IMR-90 (cell line): ENCODE measurements around the gene PCNX4. TPM values are rescaled to one million over a fixed set of nuclear protein-coding genes. Genes with fewer than 3 reads are reported as not detected.

Experiments
- ATAC-seq: fragments of 200-7000 bp; cut with Tn5 transposase; 2 replicates; pipeline ENCODE4 v1.9.1; 2020; ENCODE audit warnings: low read depth, mild to moderate bottlenecking, moderate library complexity
- BruUV-seq: library from RNA; stranded (reverse); fragments of 400-500 nt; replicated peaks from 2 replicates; lab custom pipeline; 2021; lab: Mats Ljungman, UMichigan
- CTCF ChIA-PET: fragments of 300-600 bp; formaldehyde crosslinking; extraction: SDS; loops from one replicate; lab custom pipeline; 2021; ENCODE audit warnings: antibody characterized with exemption; lab: Yijun Ruan, JAX
- POLR2A ChIA-PET: fragments of 300-600 bp; sonication (Branson Sonifier 250); formaldehyde crosslinking; loops from one replicate; lab custom pipeline; 2022; ENCODE audit warnings: antibody characterized with exemption; ENCODE audit not compliant: unreplicated experiment; lab: Charles Lee
- DNase-seq: peaks from one replicate; pipeline ENCODE4 v3.0.0; 2013
- H2AFZ ChIP-seq: replicated peaks from 2 replicates; pipeline ENCODE3; 2013; ENCODE audit warnings: low read length, mild to moderate bottlenecking; ENCODE audit not compliant: poor library complexity
- H2AK5ac ChIP-seq: 2 replicates; pipeline ENCODE4 v1.6.1; 2013; ENCODE audit warnings: low read depth, low read length, inconsistent platforms
- H2AK9ac ChIP-seq: replicated peaks from 2 replicates; pipeline ENCODE3; 2013; ENCODE audit warnings: mild to moderate bottlenecking, low read depth, low read length, moderate library complexity; ENCODE audit not compliant: poor library complexity
- H2BK120ac ChIP-seq: 2 replicates; pipeline ENCODE4 v1.6.1; 2013; ENCODE audit warnings: low read depth, low read length, inconsistent platforms
- H2BK15ac ChIP-seq: 3 replicates; pipeline ENCODE4 v1.6.1; 2013; ENCODE audit warnings: low read depth, low read length, inconsistent platforms
- H2BK20ac ChIP-seq: 2 replicates; pipeline ENCODE4 v1.6.1; 2013; ENCODE audit warnings: low read depth, mild to moderate bottlenecking, inconsistent platforms, low read length, moderate library complexity
- H2BK5ac ChIP-seq: 2 replicates; pipeline ENCODE4 v1.6.1; 2013; ENCODE audit warnings: mild to moderate bottlenecking, low read depth, low read length, inconsistent platforms; ENCODE audit not compliant: poor library complexity, severe bottlenecking
- H3K14ac ChIP-seq: replicated peaks from 2 replicates; pipeline ENCODE4 v1.6.1; 2013; ENCODE audit warnings: low read depth, low read length, inconsistent platforms
- H3K18ac ChIP-seq: 2 replicates; pipeline ENCODE4 v1.6.1; 2013; ENCODE audit warnings: low read depth, low read length, control low read depth
- H3K23ac ChIP-seq: 2 replicates; pipeline ENCODE4 v1.6.1; 2013; ENCODE audit warnings: low read depth, low read length, inconsistent platforms
- H3K27ac ChIP-seq: 2 replicates; pipeline ENCODE4 v1.5.1; 2013; ENCODE audit warnings: mild to moderate bottlenecking, control low read depth, low read length; ENCODE audit not compliant: insufficient read depth
- H3K27me3 ChIP-seq: 2 replicates; pipeline ENCODE4 v1.6.1; 2013; ENCODE audit warnings: low read length; ENCODE audit not compliant: control insufficient read depth, insufficient read depth
- H3K36me3 ChIP-seq: 2 replicates; pipeline ENCODE4 v1.6.1; 2013; ENCODE audit warnings: low read length, mixed read lengths; ENCODE audit not compliant: control insufficient read depth, insufficient read depth
- H3K4ac ChIP-seq: 2 replicates; pipeline ENCODE4 v1.6.1; 2013; ENCODE audit warnings: low read depth, low read length, inconsistent platforms
- H3K4me1 ChIP-seq: 2 replicates; pipeline ENCODE4 v1.6.1; 2013; ENCODE audit warnings: low read length, mixed read lengths; ENCODE audit not compliant: control insufficient read depth, insufficient read depth
- H3K4me2 ChIP-seq: 2 replicates; pipeline ENCODE4 v1.6.1; 2013; ENCODE audit warnings: low read depth, mild to moderate bottlenecking, control low read depth, low read length, moderate library complexity
- H3K4me3 ChIP-seq: 2 replicates; pipeline ENCODE4 v1.5.1; 2013; ENCODE audit warnings: low read depth, mild to moderate bottlenecking, control low read depth, low read length, moderate library complexity; ENCODE audit not compliant: insufficient read depth
- H3K56ac ChIP-seq: 2 replicates; pipeline ENCODE4 v1.6.1; 2013; ENCODE audit warnings: low read length, inconsistent platforms; ENCODE audit not compliant: insufficient read depth; ENCODE audit errors: extremely low read depth
- H3K79me1 ChIP-seq, 2 experiments: 2 replicates each; pipeline ENCODE4 v1.6.1; 2013; ENCODE audit warnings: low read length in 2 of 2, inconsistent platforms in 1 of 2, low read depth in 1 of 2
- H3K9ac ChIP-seq: 2 replicates; pipeline ENCODE4 v1.6.1; 2013; ENCODE audit warnings: low read depth, low read length, control low read depth
- H3K9me1 ChIP-seq: 2 replicates; pipeline ENCODE4 v1.6.1; 2013; ENCODE audit warnings: low read length, inconsistent platforms; ENCODE audit not compliant: insufficient read depth
- H3K9me3 ChIP-seq: 2 replicates; pipeline ENCODE4 v1.6.1; 2013; ENCODE audit warnings: low read length; ENCODE audit not compliant: control insufficient read depth, insufficient read depth
- H4K20me1 ChIP-seq: 2 replicates; pipeline ENCODE4 v1.6.1; 2013; ENCODE audit warnings: low read length, inconsistent platforms; ENCODE audit not compliant: insufficient read depth
- H4K5ac ChIP-seq: 2 replicates; pipeline ENCODE4 v1.6.1; 2013; ENCODE audit warnings: mild to moderate bottlenecking, low read depth, low read length, control low read depth
- H4K8ac ChIP-seq, 2 experiments: 2 replicates each; pipeline ENCODE4 v1.6.1; 2013; ENCODE audit warnings: low read depth in 2 of 2, low read length in 2 of 2, control low read depth in 1 of 2, inconsistent platforms in 1 of 2
- H4K91ac ChIP-seq: 2 replicates; pipeline ENCODE4 v1.6.1; 2013; ENCODE audit warnings: low read depth, low read length, inconsistent platforms; ENCODE audit not compliant: insufficient read depth
- BHLHE40 ChIP-seq: fragments of 150-350 bp; IDR thresholded peaks from 2 replicates; pipeline ENCODE4 v1.6.1; 2016; ENCODE audit warnings: mild to moderate bottlenecking, low read depth, low read length
- CEBPB ChIP-seq: IDR thresholded peaks from 2 replicates; pipeline ENCODE4 v1.6.1; 2012; ENCODE audit warnings: low read depth, low read length, improper control_type of control experiment
- CHD1 ChIP-seq: IDR thresholded peaks from 2 replicates; pipeline ENCODE4 v1.6.1; 2012; ENCODE audit warnings: low read depth, low read length, improper control_type of control experiment
- FOS ChIP-seq: fragments of 150-350 bp; IDR thresholded peaks from 2 replicates; pipeline ENCODE4 v1.6.1; 2016; ENCODE audit warnings: low read depth, low read length
- MAFK ChIP-seq: IDR thresholded peaks from 2 replicates; pipeline ENCODE4 v1.6.1; 2012; ENCODE audit warnings: low read depth, low read length, improper control_type of control experiment
- MAZ ChIP-seq: IDR thresholded peaks from 2 replicates; pipeline ENCODE4 v1.6.1; 2012; ENCODE audit warnings: low read depth, mild to moderate bottlenecking, low read length, improper control_type of control experiment, moderate library complexity, borderline replicate concordance
- MXI1 ChIP-seq: IDR thresholded peaks from 2 replicates; pipeline ENCODE4 v1.6.1; 2012; ENCODE audit warnings: low read depth, mild to moderate bottlenecking, low read length, moderate library complexity, borderline replicate concordance
- NFE2L2 ChIP-seq: fragments of 150-350 bp; IDR thresholded peaks from 2 replicates; pipeline ENCODE4 v1.6.1; 2016; ENCODE audit warnings: low read depth, mild to moderate bottlenecking, low read length
- POLR2A ChIP-seq: IDR thresholded peaks from 2 replicates; pipeline ENCODE4 v1.6.1; 2012; ENCODE audit warnings: mild to moderate bottlenecking, low read depth, low read length
- RAD21 ChIP-seq: IDR thresholded peaks from 2 replicates; pipeline ENCODE4 v1.6.1; 2012; ENCODE audit warnings: low read length, improper control_type of control experiment
- RCOR1 ChIP-seq: IDR thresholded peaks from 2 replicates; pipeline ENCODE4 v1.6.1; 2012; ENCODE audit warnings: mild to moderate bottlenecking, low read length, improper control_type of control experiment; ENCODE audit not compliant: insufficient replicate concordance
- RFX5 ChIP-seq: IDR thresholded peaks from 2 replicates; pipeline ENCODE4 v1.8.0; 2012; ENCODE audit warnings: low read depth, mild to moderate bottlenecking, low read length, moderate library complexity
- SMC3 ChIP-seq: fragments of 150-350 bp; IDR thresholded peaks from 2 replicates; pipeline ENCODE4 v1.6.1; 2016; ENCODE audit warnings: low read depth, mild to moderate bottlenecking, antibody characterized with exemption, low read length, moderate library complexity
- WGBS, 2 experiments: methylation state at CpG; one replicate each; pipeline versions ENCODE4 v1.1.5 to v1.1.7; 2013; ENCODE audit warnings: missing lambda C conversion rate in 2 of 2; ENCODE audit not compliant: insufficient read length in 1 of 2; ENCODE audit errors: extremely low coverage in 2 of 2; 5-methylcytosine and 5-hydroxymethylcytosine counted together
- dilution Hi-C: fragments of 300-500 bp; cut with HindIII; formaldehyde crosslinking; loops from one replicate; pipeline ENCODE4 v1.14.3; 2018; ENCODE audit warnings: low sequenced_read_pairs; ENCODE audit not compliant: unreplicated experiment
- in situ Hi-C: fragments of 300-500 bp; cut with MboI; formaldehyde crosslinking; loops from 3 replicates; pipeline ENCODE4 v1.14.3; 2019; ENCODE audit warnings: low sequenced_read_pairs, inconsistent platforms, mixed read lengths
- intact Hi-C: fragments of 100-400 bp; cut with micrococcal nuclease; formaldehyde crosslinking; loops from 2 replicates; pipeline ENCODE4 v1.10.0; 2022
- polyA plus RNA-seq, 3 experiments: library from polyadenylated mRNA; depleted of rRNA; stranded (reverse); fragments of >200 nt; gene quantifications; 2 replicates each; pipeline ENCODE4 v1.2.3, GENCODE V29; 2012; ENCODE audit warnings: low replicate concordance in 1 of 3
- total RNA-seq: library from RNA; depleted of rRNA; stranded (reverse); fragments of >200 nt; gene quantifications from 2 replicates; pipeline ENCODE4 v1.2.3, GENCODE V29; 2012
- TF ChIP-seq, protein P1 (sequence below): conservative IDR thresholded peaks from 2 replicates; pipeline ENCODE4 v1.5.1; 2012; ENCODE audit warnings: mild to moderate bottlenecking, low read depth, low read length, improper control_type of control experiment
- TF ChIP-seq, protein P2 (sequence below): fragments of 150-350 bp; IDR thresholded peaks from 2 replicates; pipeline ENCODE4 v1.6.1; 2017; ENCODE audit warnings: mild to moderate bottlenecking, antibody characterized with exemption, low read length, low read depth

The PCNX4 gene
- total and polyA plus RNA-seq, 2 of the 4 experiments (the other 2 are of a cell fraction) = 55.4 to 128 TPM

- Histone ChIP-seq H3K23ac (no peak overlapping the region), H2BK20ac (no peak overlapping the region), H2AFZ (no peak overlapping the region), H3K18ac (no peak overlapping the region), H3K4me1 (no peaks in the 10 kb centered on the region; the same call in 1 of the 2 replicates), H2BK15ac (no peak overlapping the region), H3K9ac (no peak overlapping the region), H3K79me1 (no peaks in the 10 kb centered on the region), H4K20me1 (no peaks in the 10 kb centered on the region), H3K27me3 (peaks cover 11% of the 10 kb centered on the region), H2AK9ac (no peak overlapping the region), H4K5ac (no peak overlapping the region), H3K56ac (no peak overlapping the region), H3K9me1 (no peaks in the 10 kb centered on the region), H3K14ac (no peak overlapping the region), H3K4ac (no peak overlapping the region), H3K9me3 (peaks cover 2% of the 10 kb centered on the region; the same call in 1 of the 2 replicates), H3K4me2 (no peak overlapping the region), H3K36me3 (no peaks in the 10 kb centered on the region), H3K4me3 (no peak overlapping the region), H2AK5ac (no peak overlapping the region), H3K27ac (no peak overlapping the region), H2BK5ac (no peak overlapping the region), H4K91ac (no peak overlapping the region), H4K8ac (no peak overlapping the region), H2BK120ac (no peak overlapping the region)
- DNase-seq (no peak), ATAC-seq (no peak)
- WGBS, 2 experiments = no CpG with 5 or more reads among the region's 2 CpGs
- intact Hi-C loops = no loop called here
- TF ChIP-seq CEBPB (no peak), RFX5 (no peak), RAD21 (no peak), RCOR1 (no peak), FOS (no peak), POLR2A (no peak), MAZ (no peak), BHLHE40 (no peak), MXI1 (no peak), MAFK (no peak), SMC3 (no peak), CHD1 (no peak), NFE2L2 (no peak)
- TF ChIP-seq, protein P1, sequence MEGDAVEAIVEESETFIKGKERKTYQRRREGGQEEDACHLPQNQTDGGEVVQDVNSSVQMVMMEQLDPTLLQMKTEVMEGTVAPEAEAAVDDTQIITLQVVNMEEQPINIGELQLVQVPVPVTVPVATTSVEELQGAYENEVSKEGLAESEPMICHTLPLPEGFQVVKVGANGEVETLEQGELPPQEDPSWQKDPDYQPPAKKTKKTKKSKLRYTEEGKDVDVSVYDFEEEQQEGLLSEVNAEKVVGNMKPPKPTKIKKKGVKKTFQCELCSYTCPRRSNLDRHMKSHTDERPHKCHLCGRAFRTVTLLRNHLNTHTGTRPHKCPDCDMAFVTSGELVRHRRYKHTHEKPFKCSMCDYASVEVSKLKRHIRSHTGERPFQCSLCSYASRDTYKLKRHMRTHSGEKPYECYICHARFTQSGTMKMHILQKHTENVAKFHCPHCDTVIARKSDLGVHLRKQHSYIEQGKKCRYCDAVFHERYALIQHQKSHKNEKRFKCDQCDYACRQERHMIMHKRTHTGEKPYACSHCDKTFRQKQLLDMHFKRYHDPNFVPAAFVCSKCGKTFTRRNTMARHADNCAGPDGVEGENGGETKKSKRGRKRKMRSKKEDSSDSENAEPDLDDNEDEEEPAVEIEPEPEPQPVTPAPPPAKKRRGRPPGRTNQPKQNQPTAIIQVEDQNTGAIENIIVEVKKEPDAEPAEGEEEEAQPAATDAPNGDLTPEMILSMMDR = no peak
- TF ChIP-seq, protein P2, sequence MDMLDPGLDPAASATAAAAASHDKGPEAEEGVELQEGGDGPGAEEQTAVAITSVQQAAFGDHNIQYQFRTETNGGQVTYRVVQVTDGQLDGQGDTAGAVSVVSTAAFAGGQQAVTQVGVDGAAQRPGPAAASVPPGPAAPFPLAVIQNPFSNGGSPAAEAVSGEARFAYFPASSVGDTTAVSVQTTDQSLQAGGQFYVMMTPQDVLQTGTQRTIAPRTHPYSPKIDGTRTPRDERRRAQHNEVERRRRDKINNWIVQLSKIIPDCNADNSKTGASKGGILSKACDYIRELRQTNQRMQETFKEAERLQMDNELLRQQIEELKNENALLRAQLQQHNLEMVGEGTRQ = no peak
- ChIA-PET CTCF (no interaction called here), POLR2A (no interaction called here)
- no TSS peak for BruUV-seq
- dilution Hi-C loops = no loop called here
- in situ Hi-C loops = no loop called here
Measured at GRCh38 chr14:60215127-60215444, 123.4 kb downstream of the PCNX4 start.
